ENCODE results near the gene KCTD13. TPM values are rescaled to one million over a fixed set of nuclear protein-coding genes. Genes with fewer than 3 reads are reported as not detected.
A peak's percentile ranks its signal among the peaks of the same experiment; 100 is the strongest.
"Not testable (repeated sequence)": the region's sequence is repeated elsewhere in the genome, so short reads cannot be mapped to it uniquely, and the experiment has no call there.

Gene KCTD13
- total RNA-seq, 1 donor from 2014 or later, result 38.2 TPM

GRCh38 chr16:29950806-29951461, 24.9 kb upstream of the KCTD13 start:
- H3K36me3 ChIP-seq (ENCODE audit: control insufficient read depth, insufficient read depth, low read length), result no peaks in the 10 kb centered on the region
- no peak for DNase-seq (ENCODE audit: low read depth)
- TF ChIP-seq CTCF (IDR thresholded peaks at IDR 0.05; ENCODE audit: insufficient read depth, low read length, poor library complexity, severe bottlenecking), result no peak
- H3K4me3 ChIP-seq (ENCODE audit: low read depth, low read length), result no peak overlapping the region
- H3K27me3 ChIP-seq (ENCODE audit: control insufficient read depth, insufficient read depth, low read length), result no peaks in the 10 kb centered on the region

DNA sequence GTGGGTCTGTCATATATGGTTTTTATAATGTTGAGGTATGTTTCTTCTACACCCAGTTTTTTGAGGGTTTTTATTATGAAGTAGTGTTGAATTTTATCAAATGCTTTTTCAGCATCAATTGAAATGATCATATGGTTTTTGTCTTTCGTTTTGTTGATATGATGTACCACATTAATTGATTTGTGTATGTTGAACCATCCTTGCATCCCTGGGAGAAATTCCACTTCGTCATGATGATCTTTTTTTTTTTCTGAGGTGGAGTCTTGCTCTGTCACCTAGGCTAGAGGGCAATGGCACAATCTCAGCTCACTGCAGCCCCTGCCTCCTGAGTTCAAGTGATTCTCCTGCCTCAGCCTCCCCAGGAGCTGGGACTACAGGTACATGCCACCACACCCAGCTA, 21.9 kb upstream of the KCTD13 start:
- Histone ChIP-seq H3K4me3 (ENCODE audit: low read depth, low read length) (no peak overlapping the region), H3K27me3 (ENCODE audit: control insufficient read depth, insufficient read depth, low read length) (no peaks in the 10 kb centered on the region), H3K36me3 (ENCODE audit: control insufficient read depth, insufficient read depth, low read length) (no peaks in the 10 kb centered on the region)
- no peak for TF ChIP-seq CTCF (IDR thresholded peaks at IDR 0.05; ENCODE audit: insufficient read depth, low read length, poor library complexity, severe bottlenecking)
- no peak for DNase-seq (ENCODE audit: low read depth)

DNA sequence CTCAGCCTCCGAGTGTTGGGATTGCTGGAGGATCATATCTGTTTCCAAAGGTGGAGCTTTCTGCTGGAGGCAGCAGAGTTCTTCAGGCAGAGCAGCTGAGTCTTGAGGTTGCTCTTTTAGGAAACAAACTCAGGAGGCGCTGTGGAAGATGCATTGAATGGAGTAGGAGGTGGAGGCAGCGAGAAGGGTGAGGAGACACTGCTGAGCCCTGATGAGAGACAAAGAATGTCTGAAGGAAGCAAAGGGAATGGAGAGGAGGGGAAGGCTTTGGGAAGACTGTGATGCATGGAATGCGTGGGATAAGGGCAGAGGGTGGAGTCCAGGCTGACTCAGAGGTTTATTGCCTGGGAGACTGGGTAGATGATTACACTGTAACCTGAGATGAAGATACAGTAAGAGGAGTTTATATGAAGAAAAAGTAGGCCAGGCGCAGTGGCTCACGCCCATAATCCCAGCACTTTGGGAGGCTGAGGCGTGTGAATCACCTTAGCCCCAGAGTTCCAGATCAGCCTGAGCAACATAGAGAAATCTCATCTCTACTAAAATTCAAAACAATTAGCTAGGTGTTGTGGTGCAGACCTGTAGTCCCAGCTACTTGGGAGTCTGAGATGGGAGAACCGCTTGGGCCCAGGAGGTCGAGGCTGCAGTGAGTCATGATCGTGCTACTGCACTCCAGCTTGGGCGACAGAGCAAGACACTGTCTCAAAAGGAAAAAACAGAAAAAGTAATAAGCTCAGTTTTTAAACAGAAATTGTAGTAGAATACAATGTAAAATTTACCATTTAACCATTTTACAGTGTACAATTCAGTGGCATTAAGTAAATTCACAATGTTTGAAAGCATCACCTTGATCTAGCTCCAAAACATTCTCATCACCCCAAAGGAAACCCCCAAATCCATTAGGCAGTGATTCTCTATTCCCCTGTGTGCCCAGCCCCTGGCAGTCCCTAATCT, 18.1 kb upstream of the KCTD13 start:
- Histone ChIP-seq H3K4me3 (ENCODE audit: low read depth, low read length) (no peak overlapping the region), H3K36me3 (ENCODE audit: control insufficient read depth, insufficient read depth, low read length) (no peaks in the 10 kb centered on the region), H3K27me3 (ENCODE audit: control insufficient read depth, insufficient read depth, low read length) (no peaks in the 10 kb centered on the region)
- peak; percentile 66 for TF ChIP-seq CTCF (IDR thresholded peaks at IDR 0.05; ENCODE audit: insufficient read depth, low read length, poor library complexity, severe bottlenecking)
- DNase-seq (ENCODE audit: low read depth), result peak; percentile 98

DNA sequence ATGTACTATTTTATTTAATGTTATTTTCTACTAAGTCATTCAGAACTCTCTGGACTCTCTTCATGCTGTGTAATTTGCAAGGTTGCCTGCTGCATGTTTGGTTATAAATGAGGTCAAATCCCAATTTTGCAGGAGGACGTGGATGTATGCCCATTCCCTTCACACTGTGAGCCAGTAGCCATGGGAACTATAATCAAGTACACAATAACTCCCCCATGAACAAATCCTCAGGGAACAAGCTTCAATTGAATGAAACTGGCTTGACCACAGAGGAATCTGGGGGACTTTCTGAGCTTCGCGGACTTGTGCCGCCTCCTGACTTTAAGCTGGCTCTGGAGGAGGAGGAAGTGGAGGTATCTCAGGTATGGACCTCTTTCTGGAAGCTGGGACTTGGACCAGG, 14.6 kb upstream of the KCTD13 start:
- DNase-seq (ENCODE audit: low read depth), result no peak
- Histone ChIP-seq H3K27me3 (ENCODE audit: control insufficient read depth, insufficient read depth, low read length) (no peaks in the 10 kb centered on the region), H3K36me3 (ENCODE audit: control insufficient read depth, insufficient read depth, low read length) (no peaks in the 10 kb centered on the region), H3K4me3 (ENCODE audit: low read depth, low read length) (no peak overlapping the region)
- TF ChIP-seq CTCF (IDR thresholded peaks at IDR 0.05; ENCODE audit: insufficient read depth, low read length, poor library complexity, severe bottlenecking), result no peak

- not testable (repeated sequence) for H3K36me3 ChIP-seq (ENCODE audit: control insufficient read depth, insufficient read depth, low read length); DNase-seq (ENCODE audit: low read depth); H3K4me3 ChIP-seq (ENCODE audit: low read depth, low read length); H3K27me3 ChIP-seq (ENCODE audit: control insufficient read depth, insufficient read depth, low read length)
Measured at GRCh38 chr16:29931750-29932149, 5.7 kb upstream of the KCTD13 start.

- no peaks in the 10 kb centered on the region for H3K36me3 ChIP-seq (ENCODE audit: control insufficient read depth, insufficient read depth, low read length)
- H3K27me3 ChIP-seq (ENCODE audit: control insufficient read depth, insufficient read depth, low read length), result no peaks in the 10 kb centered on the region
- DNase-seq (ENCODE audit: low read depth), result no peak
- peak overlapping the region; percentile 90 for H3K4me3 ChIP-seq (ENCODE audit: low read depth, low read length)
- TF ChIP-seq CTCF (IDR thresholded peaks at IDR 0.05; ENCODE audit: insufficient read depth, low read length, poor library complexity, severe bottlenecking), result no peak
Measured at GRCh38 chr16:29927070-29927905, 1.3 kb upstream of the KCTD13 start.
